DMS153 treated with DMSO at 0.1 percent for 48 hours (cell line): ENCODE data around the gene SPCS3.
"Not testable (repeated sequence)": the region's sequence is repeated elsewhere in the genome, so short reads cannot be mapped to it uniquely, and the experiment has no call there.

Source experiments
- DNase-seq: peaks from one replicate; lab custom pipeline; 2025; ENCODE audit not compliant: unreplicated experiment; lab: John Stamatoyannopoulos, UW

SPCS3 gene

GRCh38 chr4:176340871-176341685, 21.3 kb downstream of the SPCS3 start:
- DNase-seq, result no peak

- DNase-seq, result no peak
These were observed 22.6 kb downstream of the SPCS3 start for GRCh38 chr4:176342384-176342783.

GRCh38 chr4:176343286-176343685, 23.5 kb downstream of the SPCS3 start:
- no peak for DNase-seq

GRCh38 chr4:176345346-176345745, 25.6 kb downstream of the SPCS3 start:
- not testable (repeated sequence) for DNase-seq

- not testable (repeated sequence) for DNase-seq
These were observed 27.1 kb downstream of the SPCS3 start for GRCh38 chr4:176346836-176347235.

GRCh38 chr4:176350671-176351070, 30.9 kb downstream of the SPCS3 start:
- no peak for DNase-seq

- no peak for DNase-seq
These were observed 35.1 kb downstream of the SPCS3 start for GRCh38 chr4:176354884-176355283.

GRCh38 chr4:176357359-176358082, 37.8 kb downstream of the SPCS3 start:
- no peak for DNase-seq

- no peak for DNase-seq
These were observed 38.3 kb downstream of the SPCS3 start for GRCh38 chr4:176358083-176358469.

- no peak for DNase-seq
These were observed 39.8 kb downstream of the SPCS3 start for GRCh38 chr4:176359590-176359989.

- no peak for DNase-seq
These were observed 40.7 kb downstream of the SPCS3 start for GRCh38 chr4:176360446-176360845.

- DNase-seq, result no peak
These were observed 43.3 kb downstream of the SPCS3 start for GRCh38 chr4:176363072-176363471.

- no peak for DNase-seq
These were observed 48.2 kb downstream of the SPCS3 start for GRCh38 chr4:176367771-176368465.

GRCh38 chr4:176376032-176376614, 56.4 kb downstream of the SPCS3 start:
- peak; percentile 9 for DNase-seq

GRCh38 chr4:176377780-176378179, 58.0 kb downstream of the SPCS3 start:
- DNase-seq, result peak; percentile 58

GRCh38 chr4:176380352-176381157, 60.8 kb downstream of the SPCS3 start:
- DNase-seq, result no peak
